Colonic mucosa (tissue), 4 donors: ENCODE data around the gene ASB5. TPM values are rescaled to one million over a fixed set of nuclear protein-coding genes. Genes with fewer than 3 reads are reported as not detected.
"Not testable (repeated sequence)": the region's sequence is repeated elsewhere in the genome, so short reads cannot be mapped to it uniquely, and the experiment has no call there.

Experiments used
- DNase-seq: peaks from one replicate; pipeline ENCODE4 v3.0.0-alpha.2; 2020
- H3K27ac ChIP-seq: fragments of 200-600 bp; one replicate; pipeline ENCODE4 v1.8.0; 2021
- H3K27me3 ChIP-seq: fragments of 200-600 bp; one replicate; pipeline ENCODE4 v1.8.0; 2021
- H3K36me3 ChIP-seq: fragments of 200-600 bp; one replicate; pipeline ENCODE4 v1.8.0; 2021
- H3K4me1 ChIP-seq: fragments of 200-600 bp; one replicate; pipeline ENCODE4 v1.8.0; 2021; ENCODE audit warnings: mild to moderate bottlenecking
- H3K4me3 ChIP-seq: fragments of 200-600 bp; one replicate; pipeline ENCODE4 v1.8.0; 2021
- H3K9ac ChIP-seq, 2 donors: one replicate each; pipeline ENCODE4 v1.7.0; 2013; ENCODE audit warnings: control low read depth in 2 of 2, low read depth in 2 of 2, low read length in 2 of 2
- H3K9me3 ChIP-seq: fragments of 200-600 bp; one replicate; pipeline ENCODE4 v1.8.0; 2021
- intact Hi-C: fragments of 100-400 bp; cut with DNase I; formaldehyde crosslinking; loops from one replicate; pipeline ENCODE4 v1.14.1; 2022
- total RNA-seq, 2 donors: library from RNA; stranded (reverse); fragmentation: NEBNext Ultra II Directional in 1 of 2; extraction: Animal tissue kit (Norgen Biotek cat#: 25700) in 1 of 2; gene quantifications; one replicate each; pipeline ENCODE4 v1.2.1, GENCODE V29; 2021
- TF ChIP-seq, protein P1 (sequence below): fragments of 200-600 bp; IDR thresholded peaks from one replicate; pipeline ENCODE4 v1.8.0; 2022; ENCODE audit warnings: antibody characterized with exemption, mild to moderate bottlenecking
- donor health status: healthy.
- donor health status: DM: no; HTN: no; CAD: no.
- donor health status: DM: no; HTN: no; CAD: no.

ASB5 gene
- total RNA-seq, 2 donors from 2014 or later = 1.7 TPM; not detected in 1

DNA sequence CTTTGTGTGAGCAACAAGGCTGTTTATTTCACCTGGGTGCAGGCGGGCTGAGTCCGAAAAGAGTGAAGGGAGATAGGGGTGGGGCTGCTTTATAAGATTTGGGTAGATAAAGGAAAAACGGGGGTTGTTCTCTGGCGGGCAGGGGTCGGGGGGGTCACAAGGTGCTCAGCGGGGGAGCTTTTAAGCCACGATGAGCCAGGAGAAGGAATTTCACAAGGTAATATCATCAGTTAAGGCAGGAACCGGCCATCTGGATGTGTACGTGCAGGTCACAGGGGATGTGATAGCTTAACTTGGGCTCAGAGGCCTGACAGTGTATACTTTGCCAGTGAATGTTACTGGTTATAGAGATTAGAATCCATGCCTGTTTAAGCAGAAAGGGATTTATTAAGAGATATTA lies 31.0 kb upstream of the ASB5 start:
- Histone ChIP-seq H3K9me3 (no peaks in the 10 kb centered on the region), H3K4me1 (no peaks in the 10 kb centered on the region), H3K4me3 (no peak overlapping the region), H3K27ac (no peak overlapping the region), H3K36me3 (no peaks in the 10 kb centered on the region), H3K9ac (no peak overlapping the region), H3K27me3 (no peaks in the 10 kb centered on the region)
- intact Hi-C loops = no loop called here
- TF ChIP-seq, protein P1, sequence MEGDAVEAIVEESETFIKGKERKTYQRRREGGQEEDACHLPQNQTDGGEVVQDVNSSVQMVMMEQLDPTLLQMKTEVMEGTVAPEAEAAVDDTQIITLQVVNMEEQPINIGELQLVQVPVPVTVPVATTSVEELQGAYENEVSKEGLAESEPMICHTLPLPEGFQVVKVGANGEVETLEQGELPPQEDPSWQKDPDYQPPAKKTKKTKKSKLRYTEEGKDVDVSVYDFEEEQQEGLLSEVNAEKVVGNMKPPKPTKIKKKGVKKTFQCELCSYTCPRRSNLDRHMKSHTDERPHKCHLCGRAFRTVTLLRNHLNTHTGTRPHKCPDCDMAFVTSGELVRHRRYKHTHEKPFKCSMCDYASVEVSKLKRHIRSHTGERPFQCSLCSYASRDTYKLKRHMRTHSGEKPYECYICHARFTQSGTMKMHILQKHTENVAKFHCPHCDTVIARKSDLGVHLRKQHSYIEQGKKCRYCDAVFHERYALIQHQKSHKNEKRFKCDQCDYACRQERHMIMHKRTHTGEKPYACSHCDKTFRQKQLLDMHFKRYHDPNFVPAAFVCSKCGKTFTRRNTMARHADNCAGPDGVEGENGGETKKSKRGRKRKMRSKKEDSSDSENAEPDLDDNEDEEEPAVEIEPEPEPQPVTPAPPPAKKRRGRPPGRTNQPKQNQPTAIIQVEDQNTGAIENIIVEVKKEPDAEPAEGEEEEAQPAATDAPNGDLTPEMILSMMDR = no peak
- no peak for DNase-seq

DNA sequence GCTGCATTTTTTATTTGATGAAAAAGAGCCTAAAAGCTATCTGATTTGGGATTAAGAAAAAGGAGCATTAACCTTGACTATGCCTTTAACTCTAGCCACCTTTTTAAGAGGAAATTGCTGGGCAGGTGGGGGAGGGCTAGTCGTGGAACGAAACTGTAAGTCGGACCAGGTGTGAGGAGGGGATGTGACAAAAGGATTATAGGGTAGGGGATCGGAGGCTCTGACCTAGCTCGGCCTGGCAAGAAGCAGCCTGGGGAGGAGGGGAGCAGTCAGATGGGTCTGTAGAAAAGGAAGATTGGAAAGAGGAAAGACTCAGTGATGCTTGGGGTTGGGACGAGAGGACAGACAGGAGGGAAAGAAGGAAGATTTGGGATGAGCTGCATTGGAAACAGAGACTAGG lies 29.6 kb upstream of the ASB5 start:
- no peaks in the 10 kb centered on the region for H3K9me3 ChIP-seq
- H3K4me1 ChIP-seq = no peaks in the 10 kb centered on the region
- H3K9ac ChIP-seq = no peak overlapping the region
- TF ChIP-seq, protein P1 = no peak
- no peaks in the 10 kb centered on the region for H3K27me3 ChIP-seq
- H3K36me3 ChIP-seq = no peaks in the 10 kb centered on the region
- DNase-seq = no peak
- H3K27ac ChIP-seq = no peak overlapping the region
- intact Hi-C loops = no loop called here
- no peak overlapping the region for H3K4me3 ChIP-seq

DNA sequence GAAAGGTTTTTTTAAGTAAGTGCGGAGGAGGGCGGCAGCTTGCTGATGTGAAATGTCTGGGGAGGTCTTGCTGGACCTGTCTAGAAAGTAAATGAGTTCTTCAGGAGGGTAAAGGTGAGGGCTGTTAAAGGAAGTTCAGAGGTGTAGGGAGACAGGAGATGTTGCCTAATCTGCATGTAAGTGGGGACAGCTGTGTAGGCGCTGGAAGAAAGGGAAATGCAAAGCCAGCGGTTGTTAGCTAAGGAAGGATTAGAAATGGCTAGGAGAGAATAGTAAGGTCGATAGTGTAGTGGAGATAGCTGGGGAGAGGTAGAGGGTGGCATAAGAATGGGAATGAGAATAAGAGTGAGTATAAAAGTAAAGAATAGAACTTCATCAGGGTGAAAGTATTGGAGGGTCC lies 26.9 kb upstream of the ASB5 start:
- H3K27ac ChIP-seq, intact Hi-C loops, H3K4me3 ChIP-seq, DNase-seq, H3K9ac ChIP-seq, H3K27me3 ChIP-seq, H3K4me1 ChIP-seq, H3K9me3 ChIP-seq, H3K36me3 ChIP-seq: not testable (repeated sequence)

DNA sequence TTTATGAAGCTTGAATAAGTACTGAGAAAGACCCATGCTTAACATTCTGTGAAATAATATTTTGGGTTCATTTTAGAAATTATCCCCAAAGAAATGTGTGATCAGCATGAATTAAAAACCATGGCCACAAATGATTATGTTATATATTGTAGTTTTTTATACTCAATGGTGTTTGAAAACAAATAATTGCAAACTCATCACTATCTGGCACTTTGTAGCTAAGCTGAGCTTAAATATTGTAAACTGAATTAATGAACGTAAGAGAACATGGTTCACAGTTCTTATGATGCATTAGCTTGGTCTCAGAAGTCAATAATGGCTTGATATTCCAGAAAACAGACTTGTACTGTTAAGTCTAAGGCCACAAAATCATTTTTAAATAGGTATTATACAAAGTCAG lies 24.6 kb upstream of the ASB5 start:
- intact Hi-C loops = no loop called here
- TF ChIP-seq, protein P1 = no peak
- no peaks in the 10 kb centered on the region for H3K27me3 ChIP-seq
- no peaks in the 10 kb centered on the region for H3K36me3 ChIP-seq
- H3K27ac ChIP-seq = no peak overlapping the region
- H3K9me3 ChIP-seq = no peaks in the 10 kb centered on the region
- H3K4me1 ChIP-seq = no peaks in the 10 kb centered on the region
- no peak for DNase-seq
- no peak overlapping the region for H3K4me3 ChIP-seq
- no peak overlapping the region for H3K9ac ChIP-seq

DNA sequence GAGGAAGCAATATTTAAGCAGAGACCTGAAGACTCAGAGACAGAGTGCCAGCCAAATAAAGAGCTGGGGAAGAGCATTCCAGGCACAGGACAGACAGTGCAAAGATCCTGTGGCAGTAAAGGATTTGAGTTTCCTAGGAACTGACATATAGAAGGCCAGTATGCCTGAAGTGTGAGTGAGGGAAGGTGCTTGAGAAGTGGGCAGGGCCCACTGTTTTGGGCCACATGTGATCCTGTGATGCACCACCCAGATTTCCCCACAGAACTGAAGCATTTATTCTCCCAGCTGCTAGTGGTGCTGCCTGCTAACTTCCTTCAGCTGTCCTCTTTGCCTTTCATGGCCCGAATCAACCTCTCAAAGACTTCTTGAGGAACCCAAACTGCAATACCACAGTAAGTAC lies 23.9 kb upstream of the ASB5 start:
- intact Hi-C loops = no loop called here
- H3K27ac ChIP-seq = no peak overlapping the region
- H3K27me3 ChIP-seq = no peaks in the 10 kb centered on the region
- TF ChIP-seq, protein P1 = no peak
- no peak overlapping the region for H3K4me3 ChIP-seq
- H3K36me3 ChIP-seq = no peaks in the 10 kb centered on the region
- no peak for DNase-seq
- no peak overlapping the region for H3K9ac ChIP-seq
- no peaks in the 10 kb centered on the region for H3K9me3 ChIP-seq
- no peaks in the 10 kb centered on the region for H3K4me1 ChIP-seq

DNA sequence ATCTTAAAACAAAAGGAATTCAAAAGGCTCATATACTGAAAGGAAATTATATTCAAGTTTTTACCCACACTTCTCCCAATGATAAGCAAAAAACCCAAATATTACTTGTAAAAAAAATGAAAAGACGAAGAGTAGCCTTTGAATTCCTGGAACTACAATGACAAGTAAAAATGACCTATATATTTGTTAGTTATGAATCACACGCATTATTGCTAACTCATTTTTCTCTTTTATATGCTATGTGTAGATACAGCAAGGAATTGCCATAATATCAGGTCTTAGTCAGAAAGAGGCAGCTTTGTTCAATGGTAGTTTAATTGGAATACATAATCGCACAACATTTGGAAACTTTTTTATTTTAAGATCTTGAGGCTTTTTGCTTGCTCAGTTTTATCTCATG lies 22.7 kb upstream of the ASB5 start:
- intact Hi-C loops = no loop called here

More for the DNA sequence above, 22.7 kb upstream of the ASB5 start:
- Histone ChIP-seq H3K4me3 (no peak overlapping the region), H3K9ac (no peak overlapping the region), H3K4me1 (no peaks in the 10 kb centered on the region), H3K9me3 (no peaks in the 10 kb centered on the region), H3K27ac (no peak overlapping the region), H3K27me3 (no peaks in the 10 kb centered on the region), H3K36me3 (no peaks in the 10 kb centered on the region)
- no peak for DNase-seq
- TF ChIP-seq, protein P1 = no peak
